Measurements from ENCODE around the gene SFXN5.
"Not testable (repeated sequence)": the region's sequence is repeated elsewhere in the genome, so short reads cannot be mapped to it uniquely, and the experiment has no call there.

Gene SFXN5

DNA sequence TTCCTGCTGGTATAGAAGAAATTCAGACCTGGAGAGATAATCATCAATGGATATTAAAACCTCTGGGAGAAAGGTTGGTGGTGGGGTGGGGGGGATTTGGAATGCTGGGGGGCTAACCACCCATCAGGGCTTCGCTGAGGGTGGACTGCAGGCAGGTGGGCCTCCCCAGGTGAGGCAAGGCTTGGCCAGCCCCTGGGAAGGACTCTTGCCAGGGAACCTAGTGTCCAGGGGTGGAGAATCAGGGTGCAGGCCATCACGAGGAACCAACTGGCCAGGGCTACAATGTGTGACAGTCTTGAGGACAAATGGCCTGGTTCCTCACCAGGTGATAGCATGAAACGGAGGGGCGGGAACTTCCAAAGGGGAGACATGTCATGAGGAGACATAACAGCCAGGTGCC is 29.4 kb upstream of the SFXN5 start:
- DNase-seq = no peak

GRCh38 chr2:73099486-73099885 is 28.0 kb upstream of the SFXN5 start:
- no peak for DNase-seq

GRCh38 chr2:73095910-73096309 is 24.4 kb upstream of the SFXN5 start:
- no peak for DNase-seq

GRCh38 chr2:73093601-73094218 is 22.2 kb upstream of the SFXN5 start:
- not testable (repeated sequence) for DNase-seq

DNA sequence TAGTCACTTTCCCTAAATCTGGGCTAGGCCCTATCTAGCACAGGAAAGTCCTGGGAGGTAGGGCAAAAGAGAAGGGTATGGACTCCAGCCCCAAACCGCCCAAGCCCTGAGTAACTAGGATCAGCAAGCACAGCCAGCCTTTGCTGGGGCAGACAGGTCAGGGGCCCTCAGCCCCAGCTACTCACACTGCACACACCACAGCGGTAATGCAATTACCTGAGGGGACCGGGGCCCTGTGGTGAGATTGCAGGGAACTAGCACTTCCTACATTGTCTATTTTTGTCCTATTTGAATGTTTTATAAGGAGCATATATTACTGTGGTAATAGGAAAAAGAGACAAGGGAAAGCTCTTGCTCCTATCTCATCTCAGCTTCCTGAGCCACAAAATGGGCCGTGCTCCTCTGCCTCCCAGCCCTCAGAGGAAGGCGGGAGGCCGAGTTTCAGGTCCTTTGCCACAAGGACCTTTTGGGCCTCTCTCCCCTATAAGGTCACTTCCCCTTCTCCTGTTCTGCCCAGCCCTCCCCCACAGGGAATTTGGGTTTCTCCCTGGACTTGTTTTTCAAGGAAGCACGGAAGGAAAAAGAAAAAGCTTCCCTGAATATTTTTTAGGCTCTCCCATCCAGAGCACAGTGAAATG is 20.8 kb upstream of the SFXN5 start:
- no peak for DNase-seq

- DNase-seq = no peak
These were observed 20.2 kb upstream of the SFXN5 start for GRCh38 chr2:73091696-73092095.

DNA sequence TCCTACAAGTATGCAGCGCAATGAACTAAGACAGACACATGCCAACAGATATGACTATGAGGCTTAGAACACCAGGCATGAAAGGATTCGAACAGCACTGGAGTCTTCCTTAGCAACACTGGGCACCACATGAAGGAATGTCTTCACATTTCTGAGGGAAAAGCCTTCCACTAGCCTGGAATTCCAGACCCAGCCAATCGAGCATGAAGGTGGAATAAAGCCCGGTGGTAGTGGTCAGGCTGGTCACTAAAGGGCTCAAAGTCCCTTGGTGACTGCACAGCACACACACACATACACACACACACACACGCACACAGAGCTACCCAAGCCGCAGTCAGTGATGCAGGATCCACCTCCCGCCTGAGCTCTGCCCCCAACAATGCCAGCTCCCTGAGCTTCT is 19.7 kb upstream of the SFXN5 start:
- no peak for DNase-seq

GRCh38 chr2:73089270-73090030 is 17.9 kb upstream of the SFXN5 start:
- DNase-seq = no peak

DNA sequence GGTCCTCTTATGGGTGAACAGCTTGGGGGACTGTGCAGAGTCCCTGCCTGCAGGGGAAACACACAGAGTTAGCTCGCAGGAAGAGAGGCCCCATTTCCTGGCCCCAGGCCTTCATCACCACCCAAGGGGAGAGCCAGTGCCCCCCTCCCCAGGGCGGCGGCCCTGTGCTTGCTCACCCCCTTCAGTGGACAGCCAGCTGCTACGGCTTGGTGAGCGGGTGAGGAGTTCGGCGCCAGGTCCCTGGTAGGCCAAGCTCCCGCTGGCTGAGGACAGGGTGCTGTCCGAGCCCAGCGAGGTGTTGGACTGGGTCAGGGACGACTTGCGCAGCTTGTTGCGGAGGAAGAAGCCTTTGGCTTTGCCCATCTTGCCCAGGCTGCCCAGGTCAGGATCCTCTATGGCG is 17.2 kb upstream of the SFXN5 start:
- no peak for DNase-seq

DNA sequence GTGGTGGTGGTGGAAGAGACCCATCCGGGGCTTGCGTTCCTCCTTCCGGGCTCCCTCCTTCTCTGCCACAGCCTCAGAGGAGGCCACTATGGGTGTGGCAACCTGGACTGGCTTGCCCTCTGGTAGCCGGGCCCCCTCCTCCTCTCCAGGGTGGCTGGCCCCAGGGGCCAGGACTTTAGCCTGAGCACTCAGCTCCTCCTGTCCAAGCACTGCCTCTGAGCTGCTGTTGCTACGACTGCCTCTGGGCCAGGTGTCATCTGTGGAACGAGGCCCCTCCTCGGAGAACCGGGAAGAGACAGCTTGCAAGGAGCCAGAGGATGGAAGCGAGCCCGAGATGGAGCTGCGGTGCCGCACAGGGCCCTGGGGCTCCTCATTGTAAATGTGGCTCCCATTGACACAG is 16.7 kb upstream of the SFXN5 start:
- no peak for DNase-seq

GRCh38 chr2:73087311-73087710 is 15.8 kb upstream of the SFXN5 start:
- no peak for DNase-seq

DNA sequence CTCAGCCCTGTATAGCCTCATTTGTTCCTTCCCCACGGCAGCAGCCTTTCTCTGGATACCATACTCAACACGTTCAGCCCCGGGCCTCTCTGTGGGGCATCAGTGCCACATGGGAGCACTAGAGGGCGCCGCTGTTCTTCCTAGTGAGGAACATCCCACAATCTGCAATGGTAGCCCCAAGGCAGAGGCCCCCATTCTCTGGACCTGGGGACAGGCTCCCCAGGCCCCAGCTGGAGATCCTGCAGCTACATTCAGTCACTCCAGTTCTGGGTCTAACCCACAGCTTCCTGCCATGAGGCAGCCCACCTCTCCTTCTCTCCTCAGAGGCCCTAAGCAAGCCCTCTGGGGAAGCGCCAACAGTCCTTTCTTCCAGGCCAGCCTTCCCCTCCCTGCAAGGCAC is 14.2 kb upstream of the SFXN5 start:
- peak; percentile 32 for DNase-seq

- no peak for DNase-seq
These were observed 13.5 kb upstream of the SFXN5 start for GRCh38 chr2:73084971-73085370.

DNA sequence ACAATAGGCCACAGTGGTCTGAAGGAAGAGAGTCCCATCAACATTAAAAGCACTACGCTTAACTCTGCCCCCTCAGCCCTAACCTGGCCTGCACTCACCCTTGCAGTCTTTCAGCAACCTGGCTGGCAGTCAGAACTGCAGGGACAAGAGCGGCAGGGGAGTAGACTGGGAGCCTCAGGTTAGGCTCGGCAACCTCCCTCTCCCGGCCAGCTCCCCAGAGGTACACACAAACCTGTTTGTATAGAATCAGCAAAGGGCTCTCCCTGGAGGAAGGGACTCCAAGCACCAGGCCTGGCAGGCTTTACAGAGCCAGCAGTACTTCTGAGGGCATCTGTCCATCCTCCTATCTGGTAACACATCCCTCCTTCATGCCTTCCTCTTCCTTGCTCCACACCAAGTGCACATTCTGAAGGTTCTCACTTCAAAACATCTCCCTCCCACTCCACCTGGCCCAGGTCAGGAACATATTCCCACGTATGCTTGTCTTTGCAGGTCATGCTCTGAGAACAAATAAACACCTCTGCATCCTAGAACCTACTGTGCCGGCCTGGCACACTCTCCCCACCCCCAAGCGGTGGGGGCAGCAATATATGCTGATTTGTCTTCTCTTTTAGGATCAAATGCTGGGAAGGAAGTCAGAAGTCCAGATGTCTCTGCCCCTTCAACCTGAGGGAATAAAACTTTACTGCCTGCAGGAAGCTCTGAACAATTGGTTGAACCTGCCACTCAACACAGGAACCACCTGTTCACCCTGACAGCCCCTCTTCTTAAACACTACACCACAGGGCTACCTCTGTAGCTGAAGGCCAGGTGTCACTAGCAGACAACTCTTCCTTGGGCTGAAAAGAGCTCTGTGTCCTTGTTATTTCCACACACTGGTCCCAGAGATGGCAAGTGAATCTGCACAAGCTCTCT is 12.6 kb upstream of the SFXN5 start:
- no peak for DNase-seq

- no peak for DNase-seq
These were observed 11.3 kb upstream of the SFXN5 start for GRCh38 chr2:73082523-73083410.

DNA sequence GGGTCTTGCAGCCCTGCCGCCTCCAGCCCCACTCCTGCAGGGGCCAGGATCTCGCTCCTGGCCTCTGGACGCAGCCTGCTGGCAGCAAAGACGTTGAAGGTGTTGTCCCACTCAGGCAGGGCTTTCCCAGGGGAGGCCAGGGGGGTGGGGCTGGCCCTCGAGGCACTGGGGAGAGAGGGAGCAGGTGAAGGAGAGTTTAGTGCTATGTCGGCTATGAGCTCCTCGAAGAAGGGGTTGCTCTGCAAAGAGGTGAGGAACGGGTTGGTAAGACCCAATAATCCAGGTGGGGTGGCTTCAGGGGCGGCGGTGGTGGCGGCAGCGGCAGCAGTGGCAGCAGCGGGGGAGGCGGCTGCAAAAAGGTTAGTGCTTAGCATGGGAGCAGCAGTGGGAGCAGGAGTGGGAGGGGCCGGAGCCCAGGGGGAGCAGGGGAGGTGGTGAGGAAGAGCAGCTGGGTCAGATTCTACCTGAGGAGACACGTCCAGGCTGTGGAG is 9.7 kb upstream of the SFXN5 start:
- DNase-seq = no peak

DNA sequence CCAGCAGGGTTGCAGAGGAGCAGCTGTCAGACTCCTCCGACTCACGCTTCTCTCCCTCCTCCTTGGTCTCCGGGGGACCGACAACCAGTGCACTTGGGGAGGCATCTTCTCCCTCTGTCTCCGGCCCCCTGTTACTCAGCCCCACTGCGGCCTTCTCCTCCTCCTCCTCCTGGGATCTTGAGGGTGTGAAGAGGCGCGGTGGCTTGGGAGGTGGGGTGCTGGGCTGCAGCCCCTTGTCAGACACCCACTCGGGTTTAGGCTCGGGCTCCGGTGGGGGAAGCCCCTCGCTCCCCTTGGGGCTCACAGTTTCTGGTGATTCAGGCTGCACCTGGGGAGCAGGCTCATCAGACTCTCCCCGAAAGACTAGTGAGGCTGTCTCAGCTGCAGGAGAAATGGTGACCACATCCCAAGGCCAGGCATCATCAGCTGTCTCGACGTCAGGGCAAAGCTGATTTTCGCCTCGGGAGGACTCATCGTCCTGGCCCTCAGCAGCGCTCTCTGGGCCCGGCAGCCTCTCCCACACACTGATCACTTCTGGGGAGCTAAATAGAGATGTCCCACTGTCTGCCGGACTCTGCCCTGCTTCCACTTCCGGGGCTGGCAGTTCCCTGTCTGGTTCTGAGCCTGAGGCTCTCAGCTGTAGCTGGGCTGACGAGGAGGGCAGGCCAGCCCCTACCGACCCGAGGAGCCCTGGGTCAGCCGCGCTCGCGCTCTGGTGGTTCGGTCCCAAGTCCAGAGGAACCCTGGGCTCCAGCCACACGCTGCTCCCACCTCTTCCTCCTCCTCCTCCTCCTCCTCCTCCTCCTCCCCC is 9.0 kb upstream of the SFXN5 start:
- no peak for DNase-seq

DNA sequence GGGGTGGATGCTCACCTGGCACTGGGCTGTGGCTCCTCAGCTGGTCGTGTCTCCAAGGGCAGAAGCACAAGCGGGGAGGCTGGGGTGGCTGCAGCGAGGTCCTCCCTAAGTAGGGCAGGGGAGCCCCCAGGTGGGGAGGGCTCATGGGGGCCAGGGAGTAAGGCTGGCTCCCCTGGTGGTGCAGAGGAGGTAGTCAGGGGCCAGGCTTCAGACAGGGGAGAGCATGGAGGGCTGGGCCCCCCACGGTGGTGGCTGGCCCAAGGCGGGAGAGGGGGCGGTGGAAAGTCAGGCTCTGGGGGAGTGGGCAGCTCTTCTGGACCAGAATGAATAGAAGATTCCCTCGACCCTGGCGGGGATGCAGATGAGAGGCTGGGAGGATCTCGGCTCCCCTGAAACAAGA is 8.1 kb upstream of the SFXN5 start:
- DNase-seq = no peak

GRCh38 chr2:73078457-73079411 is 7.2 kb upstream of the SFXN5 start:
- DNase-seq = no peak

GRCh38 chr2:73077424-73077795 is 5.9 kb upstream of the SFXN5 start:
- DNase-seq = no peak

All from NCI-H1105 treated with DMSO at 0.1 percent for 48 hours (cell line).